Endothelial cell of umbilical vein (primary cell): ENCODE measurements around the gene RNLS. TPM values are rescaled to one million over a fixed set of nuclear protein-coding genes. Genes with fewer than 3 reads are reported as not detected.

ENCODE experiments used
- BruUV-seq: library from RNA; stranded (reverse); fragments of 400-500 nt; replicated peaks from 2 replicates; lab custom pipeline; 2021; lab: Mats Ljungman, UMichigan
- CTCF ChIA-PET: fragments of 300-600, 350-600 bp; sonication (Branson Sonifier 250); formaldehyde crosslinking; loops from one replicate; lab custom pipeline; 2021; ENCODE audit warnings: antibody characterized with exemption, inconsistent platforms; lab: Charles Lee
- POLR2A ChIA-PET: fragments of 300-600, 350-600 bp; sonication (Branson Sonifier 250); formaldehyde crosslinking; loops from one replicate; lab custom pipeline; 2021; ENCODE audit warnings: antibody characterized with exemption, inconsistent platforms; lab: Charles Lee
- DNase-seq: peaks from one replicate; pipeline ENCODE4 v3.0.0-alpha.2; 2011; ENCODE audit warnings: low read depth, low spot score
- FAIRE-seq: peaks from 2 replicates; lab custom pipeline; 2011; peaks lifted over from hg19 to GRCh38; lab: Jason Lieb, UNC
- H2AFZ ChIP-seq: 2 replicates; pipeline ENCODE4 v1.6.0; 2012; ENCODE audit warnings: low read depth, low read length, control low read depth, inconsistent platforms
- H3K27ac ChIP-seq: 2 replicates; pipeline ENCODE4 v1.5.1; 2011; ENCODE audit warnings: low read depth, mild to moderate bottlenecking, control low read depth, low read length, moderate library complexity; ENCODE audit not compliant: insufficient read depth
- H3K27me3 ChIP-seq, 2 experiments: 2 replicates each; pipeline versions ENCODE4 v1.6.0 to v1.6.1; 2011; ENCODE audit warnings: low read length in 2 of 2, mixed read lengths in 1 of 2; ENCODE audit not compliant: control insufficient read depth in 2 of 2, insufficient read depth in 2 of 2
- H3K36me3 ChIP-seq, 2 experiments: 2 replicates in 1 of 2; 3 replicates in 1 of 2; pipeline ENCODE4 v1.5.1; 2011; ENCODE audit warnings: low read length in 2 of 2, mild to moderate bottlenecking in 1 of 2, moderate library complexity in 1 of 2; ENCODE audit not compliant: control insufficient read depth in 2 of 2, insufficient read depth in 2 of 2; ENCODE audit errors: extremely low read depth in 1 of 2
- H3K4me1 ChIP-seq: 3 replicates; pipeline ENCODE4 v1.5.1; 2011; ENCODE audit warnings: mild to moderate bottlenecking, low read length; ENCODE audit not compliant: control insufficient read depth, insufficient read depth; ENCODE audit errors: extremely low read depth
- H3K4me2 ChIP-seq: 2 replicates; pipeline ENCODE4 v1.6.1; 2011; ENCODE audit warnings: low read length, control low read depth, mixed read lengths; ENCODE audit not compliant: insufficient read depth
- H3K4me3 ChIP-seq, 3 experiments: fragments of 200-600 bp in 1 of 3; sonication (generic), shearing (Covaris generic) in 1 of 3; replicated peaks in 1 of 3; 2 replicates each; pipeline ENCODE4 v1.5.1; 2011 to 2016; ENCODE audit warnings: control low read depth in 3 of 3, low read length in 3 of 3, mild to moderate bottlenecking in 2 of 3, inconsistent platforms in 1 of 3, low read depth in 1 of 3, moderate library complexity in 1 of 3; ENCODE audit not compliant: insufficient read depth in 1 of 3
- H3K79me2 ChIP-seq: 2 replicates; pipeline ENCODE4 v1.6.0; 2012; ENCODE audit warnings: low read length, inconsistent platforms; ENCODE audit not compliant: control insufficient read depth, insufficient read depth
- H3K9ac ChIP-seq: replicated peaks from 2 replicates; pipeline ENCODE3; 2011; ENCODE audit warnings: low read length, control low read depth; ENCODE audit not compliant: insufficient read depth; ENCODE audit errors: extremely low read depth
- H3K9me1 ChIP-seq: replicated peaks from 3 replicates; pipeline ENCODE4 v1.6.0; 2011; ENCODE audit warnings: mild to moderate bottlenecking, low read length; ENCODE audit not compliant: control insufficient read depth, insufficient read depth; ENCODE audit errors: extremely low read depth
- H3K9me3 ChIP-seq: replicated peaks from 2 replicates; pipeline ENCODE4 v1.5.1; 2012; ENCODE audit warnings: low read length, inconsistent platforms; ENCODE audit not compliant: control insufficient read depth, insufficient read depth
- H4K20me1 ChIP-seq: replicated peaks from 2 replicates; pipeline ENCODE3; 2011; ENCODE audit warnings: mild to moderate bottlenecking, low read length; ENCODE audit not compliant: control insufficient read depth, insufficient read depth; ENCODE audit errors: extremely low read depth
- CTCF ChIP-seq, 2 donors: IDR thresholded peaks; 1 replicate in 1 of 2; 2 replicates in 1 of 2; pipeline ENCODE4 v1.5.1; 2011; ENCODE audit warnings: low read length in 2 of 2, mild to moderate bottlenecking in 2 of 2, moderate library complexity in 2 of 2, control low read depth in 1 of 2, inconsistent platforms in 1 of 2, low read depth in 1 of 2; ENCODE audit not compliant: insufficient read depth in 1 of 2; ENCODE audit errors: extremely low read depth in 1 of 2
- EZH2 ChIP-seq: IDR thresholded peaks from 2 replicates; pipeline ENCODE4 v1.6.1; 2012; ENCODE audit warnings: borderline replicate concordance, low read depth, mild to moderate bottlenecking, moderate library complexity, low read length, inconsistent platforms; ENCODE audit not compliant: severe bottlenecking
- FOS ChIP-seq: IDR thresholded peaks from 2 replicates; pipeline ENCODE4 v1.6.1; 2011; ENCODE audit warnings: mild to moderate bottlenecking, low read length, moderate library complexity, borderline replicate concordance; ENCODE audit not compliant: insufficient read depth
- GATA2 ChIP-seq: IDR thresholded peaks from 2 replicates; pipeline ENCODE4 v1.7.0; 2011; ENCODE audit warnings: low read depth, mild to moderate bottlenecking, moderate library complexity, mixed read lengths, low read length; ENCODE audit not compliant: insufficient read length, insufficient read depth
- JUN ChIP-seq: IDR thresholded peaks from 2 replicates; pipeline ENCODE4 v1.6.1; 2011; ENCODE audit warnings: borderline replicate concordance, low read depth; ENCODE audit not compliant: insufficient read length, insufficient read depth
- MYC ChIP-seq: IDR thresholded peaks from one replicate; pipeline ENCODE4 v1.6.1; 2011; ENCODE audit warnings: mild to moderate bottlenecking, low read depth, low read length
- POLR2A ChIP-seq: IDR thresholded peaks from 2 replicates; pipeline ENCODE4 v1.6.1; 2012; ENCODE audit warnings: low read depth, mild to moderate bottlenecking, control low read depth, low read length
- POLR2AphosphoS5 ChIP-seq: IDR thresholded peaks from 2 replicates; pipeline ENCODE4 v1.6.1; 2012; ENCODE audit warnings: low read depth, mild to moderate bottlenecking, control low read depth, low read length, moderate library complexity; ENCODE audit not compliant: insufficient read depth
- dilution Hi-C: fragments of 300-500 bp; cut with MboI; formaldehyde crosslinking; loops from one replicate; pipeline ENCODE4 v1.15.0; 2019; ENCODE audit warnings: low sequenced_read_pairs; ENCODE audit not compliant: extremely low pct_ligation_motif_present
- intact Hi-C: fragments of 100-400 bp; cut with micrococcal nuclease; formaldehyde crosslinking; loops from one replicate; pipeline ENCODE4 v1.10.0; 2022
- polyA plus RNA-seq, 4 experiments: library from polyadenylated mRNA; depleted of rRNA in 3 of 4; stranded (reverse) in 3 of 4; unstranded in 1 of 4; fragments of >200 nt; gene quantifications; 2 replicates each; pipeline versions ENCODE4 v1.2.1 to v1.2.3, GENCODE V29; 2011 to 2012; ENCODE audit warnings: missing spikeins in 1 of 4
- total RNA-seq: library from RNA; stranded (reverse); gene quantifications from 2 replicates; pipeline ENCODE4 v1.2.3, GENCODE V29; 2021
- TF ChIP-seq, protein P1 (sequence below): IDR thresholded peaks from 2 replicates; pipeline ENCODE4 v1.6.1; 2011; ENCODE audit not compliant: insufficient read depth, insufficient read length

Gene RNLS
- total and polyA plus RNA-seq, 2 donors (not counting 3 experiments of a cell fraction or from before 2014, with no cell fraction given), result 2.5 to 4.6 TPM

DNA sequence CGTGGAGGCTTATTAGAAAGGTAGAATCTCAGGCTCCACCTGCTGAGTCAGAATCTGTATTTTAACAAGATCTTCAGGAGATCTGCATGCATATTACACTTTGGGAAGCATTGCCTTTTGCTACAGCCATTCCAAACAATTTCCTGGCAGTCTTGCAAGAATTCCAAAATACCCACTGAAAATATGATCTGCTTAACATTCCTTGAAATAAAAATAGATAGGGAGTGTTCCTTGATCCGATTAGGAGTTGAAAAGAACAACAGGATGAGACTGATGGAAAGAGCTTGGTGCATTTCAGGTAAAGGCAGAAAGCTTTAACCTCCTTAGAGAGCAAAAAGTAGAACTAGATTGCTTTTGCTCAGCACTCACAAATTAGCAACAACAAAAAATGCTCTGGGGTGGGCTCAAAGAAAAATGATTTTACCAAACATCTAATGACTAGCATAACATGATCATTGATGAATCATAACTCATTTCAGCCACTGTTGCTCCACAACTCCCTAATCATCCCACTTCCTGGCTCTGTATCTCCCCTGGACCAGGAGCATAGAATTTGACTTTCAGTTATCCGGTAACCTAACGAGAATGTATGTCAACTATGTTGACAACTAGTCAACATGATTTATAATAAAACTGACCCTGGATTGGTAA lies 115.2 kb downstream of the RNLS start:
- H3K27me3 ChIP-seq, result no peaks in the 10 kb centered on the region
- H3K4me1 ChIP-seq, result no peaks in the 10 kb centered on the region
- H3K4me3 ChIP-seq, result no peak overlapping the region
- FAIRE-seq (no peak), DNase-seq (no peak)
- H3K79me2 ChIP-seq, result no peaks in the 10 kb centered on the region
- no peaks in the 10 kb centered on the region for H3K36me3 ChIP-seq
- POLR2A ChIA-PET, result no interaction called here
- H3K4me2 ChIP-seq, result no peak overlapping the region
- no peaks in the 10 kb centered on the region for H3K9me3 ChIP-seq
- no TSS peak for BruUV-seq
- no peak for TF ChIP-seq CTCF (IDR thresholded peaks at IDR 0.05; ENCODE audit: extremely low read depth in 1 of 2, insufficient read depth in 1 of 2, low read depth in 1 of 2, low read length in 2 of 2)
- TF ChIP-seq EZH2, result no peak
- TF ChIP-seq, protein P1, sequence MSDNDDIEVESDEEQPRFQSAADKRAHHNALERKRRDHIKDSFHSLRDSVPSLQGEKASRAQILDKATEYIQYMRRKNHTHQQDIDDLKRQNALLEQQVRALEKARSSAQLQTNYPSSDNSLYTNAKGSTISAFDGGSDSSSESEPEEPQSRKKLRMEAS, result no peak
- no peak for TF ChIP-seq MYC
- TF ChIP-seq JUN, result no peak
- no peak for TF ChIP-seq GATA2
- TF ChIP-seq POLR2AphosphoS5, result no peak
- no peak for TF ChIP-seq FOS
- no peak for TF ChIP-seq POLR2A
- H3K9ac ChIP-seq, result no peak overlapping the region
- H3K27ac ChIP-seq, result no peak overlapping the region
- H2AFZ ChIP-seq, result no peak overlapping the region
- H4K20me1 ChIP-seq, result no peaks in the 10 kb centered on the region
- dilution Hi-C loops, result no loop called here
- CTCF ChIA-PET, result interaction anchor here (1.0 to 1.4 kb wide), 3 partner anchors 11 to 115 kb away, joined by 3 read pairs; partner anchors contain the start of gene RNLS
- intact Hi-C loops, result no loop called here
- H3K9me1 ChIP-seq, result no peaks in the 10 kb centered on the region
